ENCODE results near the gene RBP2.

DNA sequence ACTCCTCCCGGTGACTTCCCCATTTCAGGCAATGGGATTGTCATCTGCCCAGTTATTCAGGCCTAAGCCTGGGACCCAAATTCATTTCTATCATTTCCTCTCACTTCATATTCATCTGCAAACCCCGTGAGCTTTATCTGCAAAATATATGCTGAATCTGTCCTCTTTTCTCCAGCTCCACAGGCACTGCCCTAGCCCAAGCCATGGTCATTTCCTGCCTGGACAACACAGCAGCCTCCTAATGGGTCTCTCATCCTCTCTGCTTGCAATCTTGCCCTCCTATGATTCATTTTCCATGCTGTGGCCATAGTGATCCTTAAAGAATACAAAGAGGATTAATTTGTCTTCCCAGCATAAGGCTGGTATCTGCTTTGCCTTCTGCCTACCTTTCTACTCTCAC, 6.1 kb downstream of the RBP2 start:
- no peak for TF ChIP-seq EZH2 (IDR thresholded peaks at IDR 0.05; ENCODE audit: insufficient read depth, poor library complexity, severe bottlenecking)
- no peak for TF ChIP-seq EZH2phosphoT487 (IDR thresholded peaks at IDR 0.05; ENCODE audit: insufficient read depth, low read depth)
